Psoas muscle (tissue), 8 donors: Measurements from ENCODE around the gene MRLN. TPM values are rescaled to one million over a fixed set of nuclear protein-coding genes. Genes with fewer than 3 reads are reported as not detected.
A peak's percentile ranks its signal among the peaks of the same experiment; 100 is the strongest.

Experiments
- ATAC-seq, 4 donors: fragments of 200-7000 bp; cut with Tn5 transposase; one replicate each; pipeline ENCODE4 v1.9.1; 2020; ENCODE audit warnings: moderate library complexity in 3 of 4, mild to moderate bottlenecking in 2 of 4
- DNase-seq, 2 donors: peaks; one replicate each; pipeline ENCODE4 v3.0.0-alpha.2; 2020
- H3K27ac ChIP-seq: fragments of 200-600 bp; one replicate; pipeline ENCODE4 v1.8.0; 2022
- H3K27me3 ChIP-seq, 3 donors: fragments of 200-600 bp in 1 of 3; one replicate each; pipeline versions ENCODE4 v1.6.1 to v1.8.0; 2013 to 2022; ENCODE audit warnings: low read length in 2 of 3, mild to moderate bottlenecking in 2 of 3, moderate library complexity in 1 of 3; ENCODE audit not compliant: insufficient read depth in 3 of 3
- H3K36me3 ChIP-seq, 2 donors: fragments of 200-600 bp in 1 of 2; one replicate each; pipeline versions ENCODE4 v1.6.1 to v1.8.0; 2013 to 2022; ENCODE audit warnings: low read depth in 1 of 2, mild to moderate bottlenecking in 1 of 2, moderate library complexity in 1 of 2; ENCODE audit not compliant: insufficient read depth in 1 of 2
- H3K4me1 ChIP-seq: fragments of 200-600 bp; one replicate; pipeline ENCODE4 v1.8.0; 2022
- H3K4me3 ChIP-seq: fragments of 200-600 bp; one replicate; pipeline ENCODE4 v1.8.0; 2022; ENCODE audit warnings: mild to moderate bottlenecking
- H3K9me3 ChIP-seq: fragments of 200-600 bp; one replicate; pipeline ENCODE4 v1.8.0; 2022
- CTCF ChIP-seq: fragments of 200-600 bp; IDR thresholded peaks from one replicate; pipeline ENCODE4 v1.8.0; 2022; ENCODE audit warnings: antibody characterized with exemption
- WGBS, 3 donors: extraction: QIAGEN DNeasy Blood & Tissue Kit; methylation state at CpG; one replicate each; pipeline versions ENCODE4 v1.1.6 to v1.1.7; 2013; 5-methylcytosine and 5-hydroxymethylcytosine counted together
- intact Hi-C, 2 donors: fragments of 100-400 bp; cut with DNase I; formaldehyde crosslinking; loops; one replicate each; pipeline versions ENCODE4 v1.11.0 to v1.14.2; 2022
- polyA plus RNA-seq, 3 donors: library from polyadenylated mRNA; stranded (reverse); fragments of 200-250 nt; gene quantifications; one replicate each; pipeline ENCODE4 v1.2.3, GENCODE V29; 2013
- total RNA-seq, 4 donors: library from RNA; stranded (reverse); fragmentation: NEBNext Ultra II Directional in 2 of 4; extraction: Animal tissue kit (Norgen Biotek cat#: 25700) in 2 of 4; gene quantifications; one replicate each; pipeline versions ENCODE4 v1.2.1 to v1.2.4, GENCODE V29; 2021 to 2023
- donor health status: healthy with polysubstance abuse.
- donor health status: DM: no; HTN: no; CAD: no; lungs with moderate emphysema.
- donor health status: Bipolar disorder and iron deficiency.
- donor health status: healthy.
- donor health status: DM: yes; HTN: yes; CAD: no.
- donor health status: DM: no; HTN: no; CAD: no.
- donor health status: DM: no; HTN: no; CAD: no.
- donor health status: DM: yes; HTN: yes; CAD: no.

MRLN gene
- total and polyA plus RNA-seq, 7 donors, result 15.1 to 738 (median 119) TPM

GRCh38 chr10:59770689-59771088 is 17.4 kb upstream of the MRLN start:
- H3K27me3 ChIP-seq, result no peaks in the 10 kb centered on the region
- H3K27ac ChIP-seq, result no peak overlapping the region
- DNase-seq, result peak in 1 of 2 donors; percentile 60
- H3K9me3 ChIP-seq, result no peaks in the 10 kb centered on the region
- H3K4me1 ChIP-seq, result no peaks in the 10 kb centered on the region
- ATAC-seq, result peak in 1 of 4 donors; percentile 87
- intact Hi-C loops, result no loop called here
- no peak for TF ChIP-seq CTCF
- 77 to 94% (median 92%) methylated on average over 11 of the region's 11 CpGs for WGBS, 3 donors
- no peak overlapping the region for H3K4me3 ChIP-seq
- H3K36me3 ChIP-seq, result no peaks in the 10 kb centered on the region

DNA sequence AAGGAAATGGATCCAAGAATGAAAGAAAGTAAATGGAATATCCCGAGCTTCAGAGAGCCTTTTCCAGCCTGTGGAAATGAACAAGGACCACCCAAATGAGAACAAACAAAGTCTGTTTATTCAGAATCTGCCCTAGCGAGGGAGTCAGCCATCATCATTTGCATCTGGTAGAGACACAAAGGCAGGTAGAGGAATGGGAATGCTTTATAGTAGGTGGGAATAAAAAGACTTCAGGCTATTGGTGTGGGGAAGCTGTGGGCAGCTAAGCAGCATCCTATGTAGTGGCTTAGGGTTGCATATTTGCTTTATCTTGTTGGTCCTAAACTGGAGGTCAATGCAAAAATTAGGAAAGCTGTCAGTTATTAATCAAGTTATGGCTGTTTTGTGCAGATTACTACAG is 9.2 kb upstream of the MRLN start:
- 51 to 66% (median 57%) methylated on average over 2 of the region's 2 CpGs for WGBS, 3 donors
- Histone ChIP-seq H3K27me3 (no peaks in the 10 kb centered on the region), H3K36me3 (no peaks in the 10 kb centered on the region), H3K9me3 (no peaks in the 10 kb centered on the region), H3K4me3 (no peak overlapping the region), H3K27ac (no peak overlapping the region), H3K4me1 (no peaks in the 10 kb centered on the region)
- TF ChIP-seq CTCF, result no peak
- ATAC-seq (no peak), DNase-seq (no peak)
- intact Hi-C loops, result no loop called here

GRCh38 chr10:59757966-59758365 is 4.7 kb upstream of the MRLN start:
- Histone ChIP-seq H3K27ac (no peak overlapping the region), H3K9me3 (no peaks in the 10 kb centered on the region), H3K36me3 (no peaks in the 10 kb centered on the region), H3K4me1 (peaks cover 11% of the 10 kb centered on the region), H3K27me3 (no peaks in the 10 kb centered on the region), H3K4me3 (no peak overlapping the region)
- no peak for TF ChIP-seq CTCF
- DNase-seq (no peak), ATAC-seq (no peak)
- WGBS, 3 donors, result 73 to 89% (median 82%) methylated on average over 3 of the region's 3 CpGs
- intact Hi-C loops, result loop anchor here in 1 of 2 donors (10.0 kb wide), 1 partner anchor 47 kb away; no protein-coding TSS in a partner anchor

DNA sequence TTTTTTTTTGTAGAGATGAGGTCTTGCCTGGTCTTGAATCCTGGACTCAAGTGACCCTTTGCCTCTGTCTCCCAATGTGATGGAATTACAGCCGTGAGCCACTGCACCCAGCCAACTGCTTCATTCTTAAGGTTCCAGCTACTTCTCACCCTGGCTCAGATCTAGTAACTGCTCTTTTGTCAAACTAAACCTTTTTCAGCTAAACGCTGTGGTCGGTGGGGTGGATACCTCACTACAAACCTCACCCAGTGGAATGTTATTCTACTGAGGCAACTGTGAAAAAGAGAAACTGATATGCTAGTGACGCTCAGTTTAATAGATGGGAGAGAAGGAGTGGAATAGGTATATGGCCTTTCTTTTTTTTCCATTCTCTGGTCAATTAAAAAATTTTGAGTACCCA is 1.7 kb upstream of the MRLN start:
- ATAC-seq, result peak in 1 of 4 donors; percentile 29
- peaks cover 23% of the 10 kb centered on the region for H3K4me1 ChIP-seq
- no peak for TF ChIP-seq CTCF
- H3K9me3 ChIP-seq, result no peaks in the 10 kb centered on the region
- H3K27me3 ChIP-seq, result no peaks in the 10 kb centered on the region
- no peaks in the 10 kb centered on the region for H3K36me3 ChIP-seq
- peak overlapping the region; percentile 86 for H3K27ac ChIP-seq
- DNase-seq, result no peak
- intact Hi-C loops, result loop anchor here (5.0 to 10.0 kb wide), 4 partner anchors 43 to 52 kb away; partner anchors contain the start of gene SLC16A9 (in 1 of the 2)
- H3K4me3 ChIP-seq, result no peak overlapping the region
- 25 to 43% (median 32%) methylated on average over 4 of the region's 4 CpGs for WGBS, 3 donors
